ENCODE data around the gene TTC39A. TPM values are rescaled to one million over a fixed set of nuclear protein-coding genes. Genes with fewer than 3 reads are reported as not detected.
"Not testable (repeated sequence)": the region's sequence is repeated elsewhere in the genome, so short reads cannot be mapped to it uniquely, and the experiment has no call there.

Gene TTC39A
- total RNA-seq, 2 donors from 2014 or later = 65.0 to 78.4 TPM

GRCh38 chr1:51327386-51327785, 3.0 kb downstream of the TTC39A start:
- Histone ChIP-seq H3K9me3 (no peaks in the 10 kb centered on the region), H3K27ac (no peak overlapping the region), H3K36me3 (no peaks in the 10 kb centered on the region), H3K4me1 (replicated peaks) (no peaks in the 10 kb centered on the region), H3K27me3 (replicated peaks; ENCODE audit: insufficient read depth) (no peaks in the 10 kb centered on the region), H3K4me3 (no peak overlapping the region)
- intact Hi-C loops (cut with DNase I) = no loop called here
- DNase-seq (ENCODE audit: low spot score) = no peak
- TF ChIP-seq POLR2A (IDR thresholded peaks at IDR 0.05) = no peak
- TF ChIP-seq, protein P1, sequence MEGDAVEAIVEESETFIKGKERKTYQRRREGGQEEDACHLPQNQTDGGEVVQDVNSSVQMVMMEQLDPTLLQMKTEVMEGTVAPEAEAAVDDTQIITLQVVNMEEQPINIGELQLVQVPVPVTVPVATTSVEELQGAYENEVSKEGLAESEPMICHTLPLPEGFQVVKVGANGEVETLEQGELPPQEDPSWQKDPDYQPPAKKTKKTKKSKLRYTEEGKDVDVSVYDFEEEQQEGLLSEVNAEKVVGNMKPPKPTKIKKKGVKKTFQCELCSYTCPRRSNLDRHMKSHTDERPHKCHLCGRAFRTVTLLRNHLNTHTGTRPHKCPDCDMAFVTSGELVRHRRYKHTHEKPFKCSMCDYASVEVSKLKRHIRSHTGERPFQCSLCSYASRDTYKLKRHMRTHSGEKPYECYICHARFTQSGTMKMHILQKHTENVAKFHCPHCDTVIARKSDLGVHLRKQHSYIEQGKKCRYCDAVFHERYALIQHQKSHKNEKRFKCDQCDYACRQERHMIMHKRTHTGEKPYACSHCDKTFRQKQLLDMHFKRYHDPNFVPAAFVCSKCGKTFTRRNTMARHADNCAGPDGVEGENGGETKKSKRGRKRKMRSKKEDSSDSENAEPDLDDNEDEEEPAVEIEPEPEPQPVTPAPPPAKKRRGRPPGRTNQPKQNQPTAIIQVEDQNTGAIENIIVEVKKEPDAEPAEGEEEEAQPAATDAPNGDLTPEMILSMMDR (IDR thresholded peaks at IDR 0.05) = no peak
- TF ChIP-seq POLR2AphosphoS5 (IDR thresholded peaks at IDR 0.05) = no peak
- 89% methylated on average over 5 of the region's 5 CpGs for WGBS

DNA sequence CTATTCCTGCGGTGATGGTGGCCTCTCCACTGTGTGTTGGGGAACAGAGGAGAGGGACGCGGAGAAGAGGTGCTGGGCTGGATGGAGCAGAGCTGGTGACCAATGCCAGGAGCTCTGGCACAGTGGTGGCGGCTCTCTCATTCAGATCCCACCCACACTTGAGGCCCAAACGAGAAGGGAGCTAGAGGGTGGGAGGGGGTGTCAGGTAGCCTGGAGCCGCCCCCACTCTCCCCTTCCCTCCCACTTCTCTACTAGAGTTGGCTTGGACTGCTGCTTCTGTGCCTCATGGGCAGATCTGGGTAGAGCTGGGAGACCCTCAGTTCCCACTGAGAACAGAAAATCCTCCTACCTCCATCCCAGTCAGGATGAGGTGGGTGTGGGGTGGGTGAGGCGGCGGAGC, 3.5 kb downstream of the TTC39A start:
- intact Hi-C loops (cut with DNase I) = no loop called here
- WGBS = 83% methylated on average over 8 of the region's 8 CpGs
- no peak overlapping the region for H3K27ac ChIP-seq

DNA sequence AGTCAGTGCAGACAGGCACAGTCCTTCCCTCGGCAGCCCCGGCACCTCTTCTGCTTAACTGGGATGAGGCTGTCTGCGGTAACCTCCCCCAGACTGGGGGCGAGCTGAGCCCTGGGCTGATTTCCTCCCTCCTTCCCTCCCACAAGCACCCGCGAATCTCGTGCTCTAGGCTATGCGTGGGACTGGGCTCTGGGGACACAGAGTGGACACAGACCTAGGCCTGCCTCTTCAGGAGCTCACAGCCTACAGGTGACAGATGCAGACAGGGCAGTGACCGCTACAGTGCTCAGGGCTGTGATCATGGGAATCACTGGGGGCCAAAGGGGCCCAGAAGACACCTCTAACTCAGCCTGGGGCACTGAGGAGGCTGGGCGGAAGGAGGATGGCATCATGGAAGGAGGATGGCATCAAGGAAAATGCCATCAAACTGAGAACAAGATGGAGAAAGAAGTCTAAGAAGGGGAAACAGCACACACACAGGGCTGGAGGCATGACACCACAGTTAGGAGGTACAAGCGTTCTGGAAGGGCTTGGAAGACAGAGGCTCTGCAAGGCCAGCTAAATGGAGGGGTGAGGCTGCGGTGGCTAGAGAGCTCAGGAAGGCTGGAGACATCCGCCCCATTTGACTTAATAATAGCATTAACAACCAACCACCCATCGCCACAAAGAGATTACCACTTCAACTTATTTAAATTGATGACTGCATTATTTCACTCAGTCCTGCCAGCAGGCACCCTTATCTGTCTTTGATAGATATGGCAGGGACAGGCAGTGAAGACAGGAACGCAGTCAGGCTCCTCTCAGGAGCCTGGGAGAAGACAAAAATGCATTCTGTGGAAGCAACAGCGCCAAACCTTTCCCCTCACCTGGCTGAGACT, 4.2 kb downstream of the TTC39A start:
- H3K36me3 ChIP-seq = no peaks in the 10 kb centered on the region
- no peak for TF ChIP-seq POLR2A (IDR thresholded peaks at IDR 0.05)
- TF ChIP-seq, protein P1 (IDR thresholded peaks at IDR 0.05) = no peak
- TF ChIP-seq POLR2AphosphoS5 (IDR thresholded peaks at IDR 0.05) = no peak
- whole genome bisulfite sequencing = 93% methylated on average over 16 of the region's 16 CpGs
- H3K9me3 ChIP-seq = no peaks in the 10 kb centered on the region
- no peak for DNase-seq (ENCODE audit: low spot score)
- H3K27ac ChIP-seq = no peak overlapping the region
- intact Hi-C loops (cut with DNase I) = no loop called here
- H3K27me3 ChIP-seq (replicated peaks; ENCODE audit: insufficient read depth) = no peaks in the 10 kb centered on the region
- H3K4me3 ChIP-seq = no peak overlapping the region
- no peaks in the 10 kb centered on the region for H3K4me1 ChIP-seq (replicated peaks)

More for the DNA sequence above, 3.5 kb downstream of the TTC39A start:
- DNase-seq (ENCODE audit: low spot score) = no peak
- H3K9me3 ChIP-seq = no peaks in the 10 kb centered on the region
- no peaks in the 10 kb centered on the region for H3K27me3 ChIP-seq (replicated peaks; ENCODE audit: insufficient read depth)
- TF ChIP-seq, protein P1 (IDR thresholded peaks at IDR 0.05) = no peak
- TF ChIP-seq POLR2A (IDR thresholded peaks at IDR 0.05) (no peak), POLR2AphosphoS5 (IDR thresholded peaks at IDR 0.05) (no peak)
- H3K36me3 ChIP-seq = no peaks in the 10 kb centered on the region
- H3K4me1 ChIP-seq (replicated peaks) = no peaks in the 10 kb centered on the region
- no peak overlapping the region for H3K4me3 ChIP-seq

GRCh38 chr1:51325391-51325790, 5.0 kb downstream of the TTC39A start:
- H3K4me3 ChIP-seq = no peak overlapping the region
- H3K36me3 ChIP-seq = no peaks in the 10 kb centered on the region
- no peaks in the 10 kb centered on the region for H3K27me3 ChIP-seq (replicated peaks; ENCODE audit: insufficient read depth)
- TF ChIP-seq, protein P1 (IDR thresholded peaks at IDR 0.05) = no peak
- no peak for TF ChIP-seq POLR2AphosphoS5 (IDR thresholded peaks at IDR 0.05)
- no peak for TF ChIP-seq POLR2A (IDR thresholded peaks at IDR 0.05)
- DNase-seq (ENCODE audit: low spot score) = no peak
- 71% methylated on average over 1 of the region's 1 CpG for WGBS
- intact Hi-C loops (cut with DNase I) = no loop called here
- H3K27ac ChIP-seq = no peak overlapping the region
- H3K9me3 ChIP-seq = no peaks in the 10 kb centered on the region
- no peaks in the 10 kb centered on the region for H3K4me1 ChIP-seq (replicated peaks)

- H3K27me3 ChIP-seq (replicated peaks; ENCODE audit: insufficient read depth); H3K36me3 ChIP-seq; H3K27ac ChIP-seq; H3K4me3 ChIP-seq; H3K4me1 ChIP-seq (replicated peaks); H3K9me3 ChIP-seq; DNase-seq (ENCODE audit: low spot score); intact Hi-C loops (cut with DNase I): not testable (repeated sequence)
- WGBS = 92% methylated on average over 8 of the region's 8 CpGs
Measured at GRCh38 chr1:51325011-51325385, 5.4 kb downstream of the TTC39A start.
